Muscle layer of colon (tissue), 2 donors: ENCODE measurements around the gene MAPKAP1.
"Not testable (repeated sequence)": the region's sequence is repeated elsewhere in the genome, so short reads cannot be mapped to it uniquely, and the experiment has no call there.

Experiments used
- H3K27ac ChIP-seq: one replicate; pipeline ENCODE4 v1.7.0; 2013; ENCODE audit warnings: low read depth, mild to moderate bottlenecking, low read length, moderate library complexity
- H3K27me3 ChIP-seq, 2 donors: one replicate each; pipeline ENCODE4 v1.7.0; 2013; ENCODE audit warnings: low read length in 2 of 2, mild to moderate bottlenecking in 2 of 2; ENCODE audit not compliant: insufficient read depth in 2 of 2, control insufficient read depth in 1 of 2
- H3K36me3 ChIP-seq: one replicate; pipeline ENCODE4 v1.7.0; 2013; ENCODE audit warnings: mild to moderate bottlenecking, low read length; ENCODE audit not compliant: insufficient read depth
- H3K4me1 ChIP-seq: one replicate; pipeline ENCODE4 v1.7.0; 2013; ENCODE audit warnings: mild to moderate bottlenecking, low read length; ENCODE audit not compliant: insufficient read depth
- H3K4me3 ChIP-seq, 2 donors: one replicate each; pipeline ENCODE4 v1.7.0; 2013; ENCODE audit warnings: low read length in 2 of 2, low read depth in 1 of 2, mild to moderate bottlenecking in 1 of 2, moderate library complexity in 1 of 2
- H3K9ac ChIP-seq: one replicate; pipeline ENCODE4 v1.7.0; 2013; ENCODE audit warnings: low read length
- H3K9me3 ChIP-seq: one replicate; pipeline ENCODE4 v1.7.0; 2013; ENCODE audit warnings: mild to moderate bottlenecking, low read length
- donor health status: abdominal sarcoma.
- donor health status: Adenocarcinoma of cecum.

The MAPKAP1 gene

GRCh38 chr9:125406810-125407087 lies 300.3 kb downstream of the MAPKAP1 start:
- Histone ChIP-seq H3K4me3 (no peak overlapping the region), H3K27ac (no peak overlapping the region), H3K9ac (no peak overlapping the region), H3K27me3 (no peaks in the 10 kb centered on the region), H3K4me1 (no peaks in the 10 kb centered on the region), H3K9me3 (no peaks in the 10 kb centered on the region), H3K36me3 (no peaks in the 10 kb centered on the region)

- no peaks in the 10 kb centered on the region for H3K27me3 ChIP-seq
- H3K4me1 ChIP-seq = no peaks in the 10 kb centered on the region
- H3K9me3 ChIP-seq = no peaks in the 10 kb centered on the region
- no peak overlapping the region for H3K4me3 ChIP-seq
- no peaks in the 10 kb centered on the region for H3K36me3 ChIP-seq
- H3K27ac ChIP-seq = no peak overlapping the region
- H3K9ac ChIP-seq = no peak overlapping the region
Observed at GRCh38 chr9:125405938-125406809, 300.8 kb downstream of the MAPKAP1 start.

- no peak overlapping the region for H3K9ac ChIP-seq
- H3K9me3 ChIP-seq = no peaks in the 10 kb centered on the region
- no peak overlapping the region for H3K4me3 ChIP-seq
- no peaks in the 10 kb centered on the region for H3K36me3 ChIP-seq
- H3K27ac ChIP-seq = no peak overlapping the region
- no peaks in the 10 kb centered on the region for H3K27me3 ChIP-seq
- no peaks in the 10 kb centered on the region for H3K4me1 ChIP-seq
Observed at GRCh38 chr9:125404733-125405132, 302.3 kb downstream of the MAPKAP1 start.

GRCh38 chr9:125400725-125401716 lies 306.0 kb downstream of the MAPKAP1 start:
- Histone ChIP-seq H3K9me3 (no peaks in the 10 kb centered on the region), H3K4me1 (no peaks in the 10 kb centered on the region), H3K27ac (no peak overlapping the region), H3K4me3 (no peak overlapping the region), H3K27me3 (no peaks in the 10 kb centered on the region), H3K9ac (no peak overlapping the region), H3K36me3 (no peaks in the 10 kb centered on the region)

GRCh38 chr9:125400232-125400631 lies 306.8 kb downstream of the MAPKAP1 start:
- H3K4me1 ChIP-seq, H3K4me3 ChIP-seq, H3K9me3 ChIP-seq, H3K36me3 ChIP-seq, H3K27me3 ChIP-seq, H3K9ac ChIP-seq, H3K27ac ChIP-seq: not testable (repeated sequence)

GRCh38 chr9:125399666-125400065 lies 307.3 kb downstream of the MAPKAP1 start:
- Histone ChIP-seq H3K4me1 (no peaks in the 10 kb centered on the region), H3K27me3 (no peaks in the 10 kb centered on the region), H3K36me3 (no peaks in the 10 kb centered on the region), H3K4me3 (no peak overlapping the region), H3K27ac (no peak overlapping the region), H3K9me3 (no peaks in the 10 kb centered on the region), H3K9ac (no peak overlapping the region)

GRCh38 chr9:125399165-125399564 lies 307.8 kb downstream of the MAPKAP1 start:
- H3K4me3 ChIP-seq = no peak overlapping the region
- no peak overlapping the region for H3K27ac ChIP-seq
- H3K9ac ChIP-seq = no peak overlapping the region
- no peaks in the 10 kb centered on the region for H3K27me3 ChIP-seq
- no peaks in the 10 kb centered on the region for H3K36me3 ChIP-seq
- no peaks in the 10 kb centered on the region for H3K4me1 ChIP-seq
- no peaks in the 10 kb centered on the region for H3K9me3 ChIP-seq

GRCh38 chr9:125398243-125398642 lies 308.8 kb downstream of the MAPKAP1 start:
- H3K9me3 ChIP-seq = no peaks in the 10 kb centered on the region
- no peak overlapping the region for H3K4me3 ChIP-seq
- H3K27me3 ChIP-seq = no peaks in the 10 kb centered on the region
- H3K9ac ChIP-seq = no peak overlapping the region
- H3K36me3 ChIP-seq = no peaks in the 10 kb centered on the region
- no peak overlapping the region for H3K27ac ChIP-seq
- H3K4me1 ChIP-seq = no peaks in the 10 kb centered on the region

GRCh38 chr9:125397736-125398135 lies 309.3 kb downstream of the MAPKAP1 start:
- Histone ChIP-seq H3K27me3 (no peaks in the 10 kb centered on the region), H3K9me3 (no peaks in the 10 kb centered on the region), H3K9ac (no peak overlapping the region), H3K36me3 (no peaks in the 10 kb centered on the region), H3K27ac (no peak overlapping the region), H3K4me1 (no peaks in the 10 kb centered on the region), H3K4me3 (no peak overlapping the region)

- H3K36me3 ChIP-seq = no peaks in the 10 kb centered on the region
- H3K27ac ChIP-seq = no peak overlapping the region
- no peak overlapping the region for H3K4me3 ChIP-seq
- H3K9ac ChIP-seq = no peak overlapping the region
- no peaks in the 10 kb centered on the region for H3K9me3 ChIP-seq
- no peaks in the 10 kb centered on the region for H3K4me1 ChIP-seq
- no peaks in the 10 kb centered on the region for H3K27me3 ChIP-seq
Observed at GRCh38 chr9:125396799-125397198, 310.2 kb downstream of the MAPKAP1 start.

- Histone ChIP-seq H3K4me1 (no peaks in the 10 kb centered on the region), H3K9ac (no peak overlapping the region), H3K27ac (no peak overlapping the region), H3K36me3 (no peaks in the 10 kb centered on the region), H3K4me3 (no peak overlapping the region), H3K9me3 (no peaks in the 10 kb centered on the region), H3K27me3 (no peaks in the 10 kb centered on the region)
Observed at GRCh38 chr9:125393426-125393825, 313.6 kb downstream of the MAPKAP1 start.
